GM12878 (cell line): ENCODE data around the gene RPRD1B.

Experiments
- ASH2L ChIP-seq: fragments of 300-600, 200-600 bp; sonication (generic); IDR thresholded peaks from 2 replicates; pipeline ENCODE4 v1.6.1; 2017; ENCODE audit warnings: low read depth, mild to moderate bottlenecking, borderline replicate concordance
- CREB1 ChIP-seq: IDR thresholded peaks from 2 replicates; pipeline ENCODE4 v1.6.1; 2012; ENCODE audit warnings: low read depth, mild to moderate bottlenecking, inconsistent platforms
- FOXK2 ChIP-seq: fragments of 450-650 bp; IDR thresholded peaks from 2 replicates; pipeline ENCODE4 v1.6.1; 2017; ENCODE audit warnings: mild to moderate bottlenecking, moderate library complexity
- FOXM1 ChIP-seq: IDR thresholded peaks from 2 replicates; pipeline ENCODE4 v1.6.1; 2012; ENCODE audit warnings: low read depth, mild to moderate bottlenecking, inconsistent platforms, low read length, moderate library complexity
- POLR2A ChIP-seq: IDR thresholded peaks from 2 replicates; pipeline ENCODE4 v1.6.1; 2011; ENCODE audit warnings: low read depth, mild to moderate bottlenecking, low read length
- RAD21 ChIP-seq: IDR thresholded peaks from 2 replicates; pipeline ENCODE4 v1.6.1; 2011; ENCODE audit warnings: mild to moderate bottlenecking, low read depth, low read length, moderate library complexity; ENCODE audit not compliant: insufficient read depth
- SIN3A ChIP-seq: IDR thresholded peaks from 2 replicates; pipeline ENCODE4 v1.6.1; 2012; ENCODE audit warnings: low read depth, low read length, improper control_type of control experiment
- SPI1 ChIP-seq: IDR thresholded peaks from 2 replicates; pipeline ENCODE4 v1.6.1; 2011; ENCODE audit warnings: low read depth, mild to moderate bottlenecking, low read length, moderate library complexity, borderline replicate concordance; ENCODE audit not compliant: insufficient read depth
- TBL1XR1 ChIP-seq: IDR thresholded peaks from 2 replicates; pipeline ENCODE4 v1.6.1; 2012; ENCODE audit warnings: low read depth, low read length, improper control_type of control experiment
- YY1 ChIP-seq: IDR thresholded peaks from 2 replicates; pipeline ENCODE4 v1.6.1; 2011; ENCODE audit warnings: low read depth, mild to moderate bottlenecking, low read length
- ZNF24 ChIP-seq: fragments of 450-650 bp; IDR thresholded peaks from 2 replicates; pipeline ENCODE4 v1.6.1; 2017; ENCODE audit warnings: antibody characterized with exemption, mild to moderate bottlenecking
- TF ChIP-seq, protein P1 (sequence below): fragments of 450-650 bp; conservative IDR thresholded peaks from 2 replicates; pipeline ENCODE4 v1.6.1; 2017; ENCODE audit warnings: mild to moderate bottlenecking, moderate library complexity
- TF ChIP-seq, protein P2 (sequence below), 3 experiments: IDR thresholded peaks in 2 of 3; conservative IDR thresholded peaks in 1 of 3; 2 replicates each; pipeline ENCODE4 v1.5.1; 2011; ENCODE audit warnings: low read depth in 3 of 3, low read length in 3 of 3, mild to moderate bottlenecking in 3 of 3, control low read depth in 2 of 3, moderate library complexity in 2 of 3, inconsistent platforms in 1 of 3, mixed read lengths in 1 of 3; ENCODE audit not compliant: control insufficient read depth in 2 of 3, insufficient read depth in 1 of 3; ENCODE audit errors: extremely low read depth in 1 of 3
- TF ChIP-seq, protein P3 (sequence below): fragments of 450-650 bp; IDR thresholded peaks from 2 replicates; pipeline ENCODE4 v1.6.1; 2016; ENCODE audit warnings: mild to moderate bottlenecking

- TF ChIP-seq, protein P1, sequence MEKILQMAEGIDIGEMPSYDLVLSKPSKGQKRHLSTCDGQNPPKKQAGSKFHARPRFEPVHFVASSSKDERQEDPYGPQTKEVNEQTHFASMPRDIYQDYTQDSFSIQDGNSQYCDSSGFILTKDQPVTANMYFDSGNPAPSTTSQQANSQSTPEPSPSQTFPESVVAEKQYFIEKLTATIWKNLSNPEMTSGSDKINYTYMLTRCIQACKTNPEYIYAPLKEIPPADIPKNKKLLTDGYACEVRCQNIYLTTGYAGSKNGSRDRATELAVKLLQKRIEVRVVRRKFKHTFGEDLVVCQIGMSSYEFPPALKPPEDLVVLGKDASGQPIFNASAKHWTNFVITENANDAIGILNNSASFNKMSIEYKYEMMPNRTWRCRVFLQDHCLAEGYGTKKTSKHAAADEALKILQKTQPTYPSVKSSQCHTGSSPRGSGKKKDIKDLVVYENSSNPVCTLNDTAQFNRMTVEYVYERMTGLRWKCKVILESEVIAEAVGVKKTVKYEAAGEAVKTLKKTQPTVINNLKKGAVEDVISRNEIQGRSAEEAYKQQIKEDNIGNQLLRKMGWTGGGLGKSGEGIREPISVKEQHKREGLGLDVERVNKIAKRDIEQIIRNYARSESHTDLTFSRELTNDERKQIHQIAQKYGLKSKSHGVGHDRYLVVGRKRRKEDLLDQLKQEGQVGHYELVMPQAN = no peak
- TF ChIP-seq, protein P2, sequence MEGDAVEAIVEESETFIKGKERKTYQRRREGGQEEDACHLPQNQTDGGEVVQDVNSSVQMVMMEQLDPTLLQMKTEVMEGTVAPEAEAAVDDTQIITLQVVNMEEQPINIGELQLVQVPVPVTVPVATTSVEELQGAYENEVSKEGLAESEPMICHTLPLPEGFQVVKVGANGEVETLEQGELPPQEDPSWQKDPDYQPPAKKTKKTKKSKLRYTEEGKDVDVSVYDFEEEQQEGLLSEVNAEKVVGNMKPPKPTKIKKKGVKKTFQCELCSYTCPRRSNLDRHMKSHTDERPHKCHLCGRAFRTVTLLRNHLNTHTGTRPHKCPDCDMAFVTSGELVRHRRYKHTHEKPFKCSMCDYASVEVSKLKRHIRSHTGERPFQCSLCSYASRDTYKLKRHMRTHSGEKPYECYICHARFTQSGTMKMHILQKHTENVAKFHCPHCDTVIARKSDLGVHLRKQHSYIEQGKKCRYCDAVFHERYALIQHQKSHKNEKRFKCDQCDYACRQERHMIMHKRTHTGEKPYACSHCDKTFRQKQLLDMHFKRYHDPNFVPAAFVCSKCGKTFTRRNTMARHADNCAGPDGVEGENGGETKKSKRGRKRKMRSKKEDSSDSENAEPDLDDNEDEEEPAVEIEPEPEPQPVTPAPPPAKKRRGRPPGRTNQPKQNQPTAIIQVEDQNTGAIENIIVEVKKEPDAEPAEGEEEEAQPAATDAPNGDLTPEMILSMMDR (IDR thresholded peaks at IDR 0.05 in 2 of 3, conservative IDR thresholded peaks at IDR 0.05 in 1 of 3; ENCODE audit: control insufficient read depth in 2 of 3, extremely low read depth in 1 of 3, insufficient read depth in 1 of 3, low read depth in 3 of 3, low read length in 3 of 3) = no peak
- no peak for TF ChIP-seq YY1
- no peak for TF ChIP-seq TBL1XR1
- no peak for TF ChIP-seq CREB1
- no peak for TF ChIP-seq POLR2A
- no peak for TF ChIP-seq FOXM1
- no peak for TF ChIP-seq ZNF24
- TF ChIP-seq SIN3A = no peak
- no peak for TF ChIP-seq FOXK2
- no peak for TF ChIP-seq RAD21
- TF ChIP-seq SPI1 = no peak
- TF ChIP-seq, protein P3, sequence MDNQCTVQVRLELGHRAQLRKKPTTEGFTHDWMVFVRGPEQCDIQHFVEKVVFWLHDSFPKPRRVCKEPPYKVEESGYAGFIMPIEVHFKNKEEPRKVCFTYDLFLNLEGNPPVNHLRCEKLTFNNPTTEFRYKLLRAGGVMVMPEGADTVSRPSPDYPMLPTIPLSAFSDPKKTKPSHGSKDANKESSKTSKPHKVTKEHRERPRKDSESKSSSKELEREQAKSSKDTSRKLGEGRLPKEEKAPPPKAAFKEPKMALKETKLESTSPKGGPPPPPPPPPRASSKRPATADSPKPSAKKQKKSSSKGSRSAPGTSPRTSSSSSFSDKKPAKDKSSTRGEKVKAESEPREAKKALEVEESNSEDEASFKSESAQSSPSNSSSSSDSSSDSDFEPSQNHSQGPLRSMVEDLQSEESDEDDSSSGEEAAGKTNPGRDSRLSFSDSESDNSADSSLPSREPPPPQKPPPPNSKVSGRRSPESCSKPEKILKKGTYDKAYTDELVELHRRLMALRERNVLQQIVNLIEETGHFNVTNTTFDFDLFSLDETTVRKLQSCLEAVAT = no peak
- TF ChIP-seq ASH2L = no peak
These were observed 83.7 kb downstream of the RPRD1B start for GRCh38 chr20:38117205-38117604.
